ENCODE data around the gene ARFRP1.

DNA sequence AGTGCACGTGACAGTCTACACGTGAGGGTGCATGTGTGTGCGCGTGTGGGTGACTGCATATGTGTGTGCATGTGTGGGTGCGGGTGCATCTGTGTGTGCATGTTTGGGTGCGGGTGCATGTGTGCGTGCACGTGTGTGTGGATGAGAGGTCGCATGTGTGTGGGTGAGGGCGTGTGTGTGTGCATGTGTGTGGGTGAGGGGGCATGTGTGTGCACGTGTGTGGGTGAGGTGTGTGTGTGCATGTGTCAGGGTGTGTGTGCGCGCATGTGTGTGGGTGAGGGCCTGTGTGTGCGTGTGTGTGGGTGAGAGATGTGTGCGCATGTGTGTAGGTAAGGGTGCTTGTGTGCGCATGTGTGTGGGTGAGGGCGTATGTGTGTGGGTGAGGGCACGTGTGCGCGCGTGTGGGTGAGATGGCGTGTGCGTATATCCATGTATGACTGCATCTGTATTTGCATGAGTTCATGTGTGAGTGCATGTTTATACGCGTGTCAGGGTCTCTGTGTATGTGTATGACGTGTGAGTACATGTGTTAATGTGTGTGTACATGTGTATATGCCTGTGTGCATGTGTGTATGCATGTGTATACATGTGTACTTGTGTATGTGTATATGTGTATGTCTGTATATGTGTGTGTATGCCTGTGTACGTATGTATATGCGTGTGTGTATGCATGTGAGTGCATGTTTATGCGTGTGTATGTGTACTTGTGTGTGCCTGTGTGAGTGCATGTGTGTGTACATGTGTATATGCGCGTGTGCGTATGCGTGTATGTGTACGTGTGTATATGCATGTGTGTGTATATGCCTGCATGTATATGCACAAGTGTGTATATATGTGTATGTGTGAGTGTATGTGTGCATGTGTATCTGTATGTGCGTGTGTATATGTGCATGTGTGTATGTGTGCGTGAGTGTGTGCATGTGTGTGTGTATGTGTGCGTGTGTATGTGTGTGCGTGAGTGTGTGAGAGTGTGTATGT is 24.6 kb upstream of the ARFRP1 start:
- TF ChIP-seq, protein P1, sequence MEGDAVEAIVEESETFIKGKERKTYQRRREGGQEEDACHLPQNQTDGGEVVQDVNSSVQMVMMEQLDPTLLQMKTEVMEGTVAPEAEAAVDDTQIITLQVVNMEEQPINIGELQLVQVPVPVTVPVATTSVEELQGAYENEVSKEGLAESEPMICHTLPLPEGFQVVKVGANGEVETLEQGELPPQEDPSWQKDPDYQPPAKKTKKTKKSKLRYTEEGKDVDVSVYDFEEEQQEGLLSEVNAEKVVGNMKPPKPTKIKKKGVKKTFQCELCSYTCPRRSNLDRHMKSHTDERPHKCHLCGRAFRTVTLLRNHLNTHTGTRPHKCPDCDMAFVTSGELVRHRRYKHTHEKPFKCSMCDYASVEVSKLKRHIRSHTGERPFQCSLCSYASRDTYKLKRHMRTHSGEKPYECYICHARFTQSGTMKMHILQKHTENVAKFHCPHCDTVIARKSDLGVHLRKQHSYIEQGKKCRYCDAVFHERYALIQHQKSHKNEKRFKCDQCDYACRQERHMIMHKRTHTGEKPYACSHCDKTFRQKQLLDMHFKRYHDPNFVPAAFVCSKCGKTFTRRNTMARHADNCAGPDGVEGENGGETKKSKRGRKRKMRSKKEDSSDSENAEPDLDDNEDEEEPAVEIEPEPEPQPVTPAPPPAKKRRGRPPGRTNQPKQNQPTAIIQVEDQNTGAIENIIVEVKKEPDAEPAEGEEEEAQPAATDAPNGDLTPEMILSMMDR (conservative IDR thresholded peaks at IDR 0.05; ENCODE audit: low read length), result no peak
- TF ChIP-seq EZH2phosphoT487 (IDR thresholded peaks at IDR 0.05; ENCODE audit: borderline replicate concordance, low read depth, low read length), result no peak
